ENCODE data around the gene ABCC11.

GRCh38 chr16:48291754-48292153, 44.4 kb upstream of the ABCC11 start:
- TF ChIP-seq CTCF (IDR thresholded peaks at IDR 0.05) (no peak), POLR2A (IDR thresholded peaks at IDR 0.05) (no peak), POLR2AphosphoS5 (IDR thresholded peaks at IDR 0.05) (no peak)
